Neural crest cell (in vitro differentiated cells): ENCODE results near the gene NPHS1. TPM values are rescaled to one million over a fixed set of nuclear protein-coding genes. Genes with fewer than 3 reads are reported as not detected.

ENCODE experiments used
- DNase-seq: peaks from one replicate; pipeline ENCODE4 v3.0.0; 2021; ENCODE audit warnings: low read depth, mixed read lengths, low spot score
- H3K27ac Mint-ChIP-seq: one replicate; pipeline ENCODE4 v1.8.0; 2021; ENCODE audit warnings: mild to moderate bottlenecking, mixed read lengths; ENCODE audit not compliant: unreplicated experiment
- H3K27me3 Mint-ChIP-seq: 2 replicates; pipeline ENCODE4 v1.8.0; 2021; ENCODE audit warnings: low read depth, mild to moderate bottlenecking, mixed read lengths
- H3K36me3 Mint-ChIP-seq: 2 replicates; pipeline ENCODE4 v1.8.0; 2021; ENCODE audit warnings: low read depth, mild to moderate bottlenecking, mixed read lengths
- H3K4me1 Mint-ChIP-seq: 2 replicates; pipeline ENCODE4 v1.8.0; 2021; ENCODE audit warnings: mixed read lengths
- H3K4me3 Mint-ChIP-seq: one replicate; pipeline ENCODE4 v1.8.0; 2021; ENCODE audit warnings: mild to moderate bottlenecking, mixed read lengths
- H3K9me3 Mint-ChIP-seq: 2 replicates; pipeline ENCODE4 v1.8.0; 2021; ENCODE audit warnings: mixed read lengths
- total RNA-seq: library from RNA; stranded (reverse); gene quantifications from 2 replicates; pipeline ENCODE4 v1.2.1, GENCODE V29; 2021
- TF ChIP-seq, protein P1 (sequence below): fragments of 200-600 bp; sonication (generic); conservative IDR thresholded peaks from 2 replicates; pipeline ENCODE4 v1.5.0; 2021; ENCODE audit warnings: antibody characterized with exemption, mild to moderate bottlenecking

The NPHS1 gene
- total RNA-seq, 1 donor from 2014 or later, result not detected

DNA sequence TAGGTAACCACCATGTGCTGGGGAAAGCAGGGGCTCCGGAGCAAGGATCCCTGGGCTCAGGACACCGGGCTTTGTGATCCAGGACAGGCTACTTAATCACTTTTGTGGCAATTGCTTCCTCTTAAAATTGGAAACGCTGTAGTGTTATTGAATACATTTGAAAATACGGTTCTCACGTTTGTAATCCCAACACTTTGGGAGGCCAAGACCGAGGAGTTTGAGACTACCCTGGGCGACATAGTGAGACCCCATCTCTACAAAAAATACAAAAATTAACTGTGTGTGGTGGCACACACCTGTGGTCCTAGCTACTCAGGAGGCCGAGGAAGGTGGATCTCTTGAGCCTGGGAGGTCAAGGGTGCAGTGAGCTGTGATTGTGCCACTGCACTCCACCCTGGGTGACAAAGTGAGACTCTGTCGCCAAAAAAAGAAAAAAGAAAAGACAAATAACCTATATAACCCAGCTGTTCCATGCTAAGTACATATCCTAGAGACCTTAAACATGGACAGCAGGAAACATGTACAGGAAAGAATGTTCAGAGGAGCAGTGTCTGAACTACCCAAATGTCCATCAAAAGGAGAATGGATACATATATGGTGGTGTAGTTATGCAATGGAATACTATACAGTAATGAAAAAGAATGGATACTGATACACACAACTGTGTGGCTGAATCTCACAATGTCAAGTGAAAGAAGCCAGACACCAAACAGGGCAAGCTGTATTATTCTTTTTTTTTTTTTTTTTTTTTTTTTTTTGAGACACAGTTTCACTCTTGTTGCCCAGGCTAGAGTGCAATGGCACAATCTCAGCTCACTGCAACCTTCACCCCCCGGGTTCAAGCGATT, 39.0 kb downstream of the NPHS1 start:
- no peak for DNase-seq
- Mint-ChIP-seq H3K4me1 (no peaks in the 10 kb centered on the region), H3K4me3 (no peak overlapping the region), H3K27me3 (peaks cover 35% of the 10 kb centered on the region), H3K27ac (no peak overlapping the region), H3K36me3 (no peaks in the 10 kb centered on the region), H3K9me3 (no peaks in the 10 kb centered on the region)
- TF ChIP-seq, protein P1, sequence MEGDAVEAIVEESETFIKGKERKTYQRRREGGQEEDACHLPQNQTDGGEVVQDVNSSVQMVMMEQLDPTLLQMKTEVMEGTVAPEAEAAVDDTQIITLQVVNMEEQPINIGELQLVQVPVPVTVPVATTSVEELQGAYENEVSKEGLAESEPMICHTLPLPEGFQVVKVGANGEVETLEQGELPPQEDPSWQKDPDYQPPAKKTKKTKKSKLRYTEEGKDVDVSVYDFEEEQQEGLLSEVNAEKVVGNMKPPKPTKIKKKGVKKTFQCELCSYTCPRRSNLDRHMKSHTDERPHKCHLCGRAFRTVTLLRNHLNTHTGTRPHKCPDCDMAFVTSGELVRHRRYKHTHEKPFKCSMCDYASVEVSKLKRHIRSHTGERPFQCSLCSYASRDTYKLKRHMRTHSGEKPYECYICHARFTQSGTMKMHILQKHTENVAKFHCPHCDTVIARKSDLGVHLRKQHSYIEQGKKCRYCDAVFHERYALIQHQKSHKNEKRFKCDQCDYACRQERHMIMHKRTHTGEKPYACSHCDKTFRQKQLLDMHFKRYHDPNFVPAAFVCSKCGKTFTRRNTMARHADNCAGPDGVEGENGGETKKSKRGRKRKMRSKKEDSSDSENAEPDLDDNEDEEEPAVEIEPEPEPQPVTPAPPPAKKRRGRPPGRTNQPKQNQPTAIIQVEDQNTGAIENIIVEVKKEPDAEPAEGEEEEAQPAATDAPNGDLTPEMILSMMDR, result no peak

DNA sequence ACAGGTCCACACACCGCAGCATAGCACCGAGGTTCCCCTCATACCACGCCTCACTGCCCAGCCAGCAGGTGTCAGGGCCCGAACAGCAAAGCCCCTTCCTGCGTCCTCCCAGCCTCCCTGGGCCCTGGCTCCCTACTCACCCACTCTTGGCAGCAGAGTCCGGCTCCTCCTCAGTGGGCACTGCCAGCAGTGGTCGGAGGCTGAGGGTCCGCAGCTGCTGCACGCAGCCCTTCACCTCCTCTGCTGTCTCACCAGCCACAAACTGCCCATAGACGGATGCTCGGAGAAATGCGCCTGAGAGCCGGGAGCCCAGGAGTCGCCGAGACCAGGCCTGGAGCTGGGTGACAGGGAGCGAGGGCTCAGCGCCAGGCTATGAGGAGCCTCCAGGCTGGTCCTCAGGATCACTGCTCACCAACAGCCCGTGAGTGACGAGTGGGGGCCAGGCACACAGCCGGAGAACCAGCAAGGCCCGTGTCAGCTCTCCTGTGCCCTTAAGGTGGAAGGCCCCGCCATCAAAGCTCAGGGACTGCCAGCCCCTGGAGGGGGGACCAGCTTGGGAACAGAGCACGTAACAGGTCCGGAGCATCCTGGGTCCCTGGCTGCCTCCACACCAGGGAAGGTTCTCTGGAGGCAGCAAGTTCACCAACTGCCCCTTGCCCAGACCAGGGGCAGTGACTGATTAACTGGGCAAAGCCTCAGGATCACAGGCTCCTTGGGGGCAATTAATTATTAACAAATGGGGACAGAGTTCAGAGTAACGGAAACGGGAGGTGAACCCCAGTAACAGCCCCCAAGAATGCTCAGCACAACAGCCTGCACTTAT, 39.9 kb downstream of the NPHS1 start, which contains the start of gene PRODH2:
TSS of gene PRODH2 (minus strand) at position 626 of the 823 bp plus-strand sequence. CDS start at position 586, 40 bp downstream.
- TF ChIP-seq, protein P1, result no peak
- no peak within 1 kb of the TSS for H3K27ac Mint-ChIP-seq
- no peaks in the 10 kb centered on the region for H3K9me3 Mint-ChIP-seq
- H3K36me3 Mint-ChIP-seq, result no peaks in the 10 kb centered on the region
- H3K4me1 Mint-ChIP-seq, result no peaks in the 10 kb centered on the region
- DNase-seq, result no peak
- H3K4me3 Mint-ChIP-seq, result no peak within 1 kb of the TSS
- peaks cover 33% of the 10 kb centered on the region for H3K27me3 Mint-ChIP-seq

DNA sequence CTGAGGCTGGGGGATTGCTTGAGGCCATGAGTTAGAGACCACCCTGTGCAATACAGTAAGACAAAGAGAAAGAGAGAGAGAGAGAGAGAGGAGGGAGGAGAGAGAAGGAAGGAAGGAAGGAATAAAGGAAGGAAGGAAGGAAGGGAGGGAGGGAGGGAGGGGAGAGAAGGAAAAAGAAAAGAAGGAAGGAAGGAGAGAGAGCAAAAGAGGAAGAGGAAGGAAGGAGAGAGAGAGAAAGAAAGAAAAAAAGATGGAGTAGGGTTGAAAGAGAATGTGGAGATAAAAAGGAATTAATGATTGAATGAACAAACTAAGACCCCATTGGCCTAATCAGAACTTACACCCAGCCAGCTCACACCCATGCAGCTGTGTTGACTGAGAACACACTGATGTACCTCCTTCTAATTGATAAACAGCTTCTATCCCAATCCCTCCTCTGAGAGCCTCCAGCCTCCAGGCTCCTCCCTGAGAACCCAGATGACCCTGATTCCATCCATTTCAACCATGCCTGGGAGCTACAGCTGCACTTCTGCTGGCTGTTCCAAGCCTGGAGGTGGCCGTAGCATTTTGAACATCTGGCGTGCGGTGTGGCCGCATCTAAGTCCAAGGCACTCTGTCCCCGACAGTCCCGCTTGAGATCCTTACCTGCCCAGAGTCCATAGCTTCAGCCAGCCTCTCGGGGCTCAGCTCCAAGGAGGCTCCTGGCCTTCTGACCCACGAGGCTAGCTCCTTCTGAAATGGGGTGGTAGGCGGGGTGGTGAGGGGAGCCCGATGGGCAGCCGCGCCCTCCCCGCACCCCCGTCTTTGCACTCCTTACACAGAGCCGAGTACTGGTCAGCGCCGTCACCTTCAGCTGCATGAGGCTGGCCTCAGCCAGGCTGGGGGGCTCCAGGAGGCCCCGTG, 40.7 kb downstream of the NPHS1 start:
- H3K27me3 Mint-ChIP-seq, result peaks cover 32% of the 10 kb centered on the region
- H3K4me1 Mint-ChIP-seq, result no peaks in the 10 kb centered on the region
- TF ChIP-seq, protein P1, result no peak
- no peaks in the 10 kb centered on the region for H3K36me3 Mint-ChIP-seq
- DNase-seq, result no peak
- no peak overlapping the region for H3K27ac Mint-ChIP-seq
- no peaks in the 10 kb centered on the region for H3K9me3 Mint-ChIP-seq
- no peak overlapping the region for H3K4me3 Mint-ChIP-seq

DNA sequence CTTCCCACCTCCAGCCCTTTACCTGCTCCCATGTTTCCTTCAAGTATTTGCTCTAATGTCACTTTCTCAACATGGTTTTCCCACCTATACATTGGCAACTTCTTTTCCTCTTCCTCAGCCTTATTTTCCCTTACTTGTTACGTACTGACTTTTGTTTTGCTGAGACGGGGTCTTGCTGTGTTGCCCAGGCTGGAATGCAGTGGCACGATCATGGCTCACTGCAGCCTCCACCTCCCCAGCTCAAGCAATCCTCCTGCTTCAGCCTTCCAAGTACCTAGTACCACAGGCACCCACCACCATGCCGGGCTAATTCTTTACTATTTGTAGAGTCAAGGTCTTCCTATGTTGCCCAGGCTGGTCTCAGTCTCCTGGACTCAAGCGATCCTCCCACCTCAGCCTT, 44.7 kb downstream of the NPHS1 start:
- no peaks in the 10 kb centered on the region for H3K9me3 Mint-ChIP-seq
- H3K27ac Mint-ChIP-seq, result no peak overlapping the region
- TF ChIP-seq, protein P1, result no peak
- H3K4me3 Mint-ChIP-seq, result no peak overlapping the region
- DNase-seq, result no peak
- H3K36me3 Mint-ChIP-seq, result no peaks in the 10 kb centered on the region
- H3K27me3 Mint-ChIP-seq, result peaks cover 41% of the 10 kb centered on the region
- no peaks in the 10 kb centered on the region for H3K4me1 Mint-ChIP-seq

DNA sequence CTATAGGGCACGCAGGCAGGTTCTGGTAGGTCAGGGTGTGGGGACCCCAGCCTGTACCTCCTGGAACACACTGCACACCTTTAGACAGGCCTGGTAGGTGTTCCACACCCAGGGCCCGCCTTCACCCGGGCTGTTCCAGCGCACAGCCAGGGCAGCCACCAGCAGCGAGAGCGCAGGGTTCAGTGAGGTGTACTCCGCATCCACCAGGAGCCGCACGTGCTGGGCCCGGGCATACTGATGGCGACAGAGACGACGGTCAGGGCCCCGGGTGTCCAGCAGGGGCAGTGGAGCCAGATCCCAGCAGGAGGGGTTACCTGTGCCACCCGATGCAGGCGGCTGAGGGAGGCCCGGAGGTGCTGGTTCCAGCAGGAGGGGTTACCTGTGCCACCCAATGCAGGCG, 45.7 kb downstream of the NPHS1 start:
- Mint-ChIP-seq H3K27ac (no peak overlapping the region), H3K27me3 (peaks cover 45% of the 10 kb centered on the region), H3K4me1 (no peaks in the 10 kb centered on the region), H3K36me3 (no peaks in the 10 kb centered on the region), H3K4me3 (no peak overlapping the region), H3K9me3 (no peaks in the 10 kb centered on the region)
- TF ChIP-seq, protein P1, result no peak
- no peak for DNase-seq
